ENCODE data around the gene PKNOX2.

- no peak for TF ChIP-seq CTCF (IDR thresholded peaks at IDR 0.05)
- TF ChIP-seq POLR2A (IDR thresholded peaks at IDR 0.05), result no peak
These were observed 7.3 kb upstream of the PKNOX2 start for GRCh38 chr11:125157118-125157733.

Data from esophagus squamous epithelium (tissue), 4 donors.